ENCODE measurements around the gene FNTB. TPM values are rescaled to one million over a fixed set of nuclear protein-coding genes. Genes with fewer than 3 reads are reported as not detected.

FNTB gene
- total RNA-seq, 4 donors from 2014 or later = 11.9 to 25.6 (median 17.6) TPM

- H3K9me3 ChIP-seq = no peaks in the 10 kb centered on the region
- peaks cover 0 to 10% (median 2%) of the 10 kb centered on the region in 4 donors for H3K4me1 ChIP-seq
- H3K4me3 ChIP-seq = peak overlapping the region; percentile 64 to 79 (median 73)
- no peak for DNase-seq
- peak overlapping the region; percentile 74 to 92 (median 88) for H3K27ac ChIP-seq
- TF ChIP-seq POLR2A (IDR thresholded peaks at IDR 0.05) (no peak), CTCF (IDR thresholded peaks at IDR 0.05) (no peak)
- no peaks in the 10 kb centered on the region for H3K36me3 ChIP-seq
- no peaks in the 10 kb centered on the region for H3K27me3 ChIP-seq
Measured at GRCh38 chr14:64987438-64987767, 708 bp downstream of the FNTB start.

GRCh38 chr14:64990296-64990695 lies 3.6 kb downstream of the FNTB start:
- Histone ChIP-seq H3K36me3 (no peaks in the 10 kb centered on the region), H3K4me1 (peaks cover 0 to 10% (median 2%) of the 10 kb centered on the region in 4 donors), H3K27me3 (no peaks in the 10 kb centered on the region), H3K27ac (no peak overlapping the region), H3K9me3 (no peaks in the 10 kb centered on the region), H3K4me3 (no peak overlapping the region)
- DNase-seq = no peak
- TF ChIP-seq CTCF (IDR thresholded peaks at IDR 0.05) = no peak
- no peak for TF ChIP-seq POLR2A (IDR thresholded peaks at IDR 0.05)

- Histone ChIP-seq H3K4me1 (peaks cover 0 to 10% (median 2%) of the 10 kb centered on the region in 4 donors), H3K27ac (no peak overlapping the region), H3K9me3 (no peaks in the 10 kb centered on the region), H3K36me3 (no peaks in the 10 kb centered on the region), H3K27me3 (no peaks in the 10 kb centered on the region), H3K4me3 (no peak overlapping the region)
- no peak for DNase-seq
- no peak for TF ChIP-seq POLR2A (IDR thresholded peaks at IDR 0.05)
Measured at GRCh38 chr14:64990939-64991338, 4.2 kb downstream of the FNTB start.

GRCh38 chr14:64992328-64992885 lies 5.7 kb downstream of the FNTB start:
- no peak overlapping the region for H3K4me3 ChIP-seq
- TF ChIP-seq CTCF (IDR thresholded peaks at IDR 0.05) (no peak), POLR2A (IDR thresholded peaks at IDR 0.05) (no peak)
- peaks cover 0 to 6% (median 0%) of the 10 kb centered on the region in 4 donors for H3K4me1 ChIP-seq
- no peak for DNase-seq
- no peaks in the 10 kb centered on the region for H3K36me3 ChIP-seq
- no peak overlapping the region for H3K27ac ChIP-seq
- H3K27me3 ChIP-seq = no peaks in the 10 kb centered on the region
- no peaks in the 10 kb centered on the region for H3K9me3 ChIP-seq

GRCh38 chr14:64993266-64993930 lies 6.7 kb downstream of the FNTB start:
- no peak overlapping the region for H3K4me3 ChIP-seq
- no peaks in the 10 kb centered on the region for H3K36me3 ChIP-seq
- no peaks in the 10 kb centered on the region for H3K9me3 ChIP-seq
- H3K4me1 ChIP-seq = no peaks in the 10 kb centered on the region
- no peak for TF ChIP-seq POLR2A (IDR thresholded peaks at IDR 0.05)
- TF ChIP-seq CTCF (IDR thresholded peaks at IDR 0.05) = no peak
- DNase-seq = no peak
- H3K27me3 ChIP-seq = no peaks in the 10 kb centered on the region
- no peak overlapping the region for H3K27ac ChIP-seq

GRCh38 chr14:64994540-64994939 lies 7.8 kb downstream of the FNTB start:
- no peak for DNase-seq
- no peak for TF ChIP-seq CTCF (IDR thresholded peaks at IDR 0.05)
- TF ChIP-seq POLR2A (IDR thresholded peaks at IDR 0.05) = no peak
- no peaks in the 10 kb centered on the region for H3K27me3 ChIP-seq

More at GRCh38 chr14:64994540-64994939, 7.8 kb downstream of the FNTB start:
- Histone ChIP-seq H3K36me3 (no peaks in the 10 kb centered on the region), H3K4me3 (no peak overlapping the region), H3K4me1 (no peaks in the 10 kb centered on the region), H3K27ac (no peak overlapping the region), H3K9me3 (no peaks in the 10 kb centered on the region)
